HK-2 (cell line): ENCODE data around the gene DOK1.
A peak's percentile ranks its signal among the peaks of the same experiment; 100 is the strongest.

Experiments used
- DNase-seq: peaks from one replicate; pipeline ENCODE4 v3.0.0-alpha.2; 2018; ENCODE audit not compliant: unreplicated experiment

The DOK1 gene

GRCh38 chr2:74525717-74526648 lies 28.5 kb upstream of the DOK1 start, which contains the start of gene DQX1:
TSS of gene DQX1 (minus strand) at chr2:74526231. CDS start at chr2:74525729, 502 bp downstream.
- no peak for DNase-seq

GRCh38 chr2:74526649-74527230 lies 27.8 kb upstream of the DOK1 start:
- no peak for DNase-seq

- DNase-seq, result no peak
Measured at GRCh38 chr2:74527741-74528140, 26.8 kb upstream of the DOK1 start.

- no peak for DNase-seq
Measured at GRCh38 chr2:74528600-74529356, 25.7 kb upstream of the DOK1 start.

- DNase-seq, result peak; percentile 99
Measured at GRCh38 chr2:74529357-74530238, 24.9 kb upstream of the DOK1 start, which contains the start of the genes AUP1 and HTRA2. TSS of gene AUP1 (minus strand) at chr2:74529706. CDS start at chr2:74529629, 77 bp downstream. TSS of gene HTRA2 (plus strand) at chr2:74529933. CDS start at chr2:74530007, 74 bp downstream.

- DNase-seq, result peak; percentile 36
Measured at GRCh38 chr2:74530239-74531187, 24.0 kb upstream of the DOK1 start.

- DNase-seq, result no peak
Measured at GRCh38 chr2:74531666-74532065, 22.9 kb upstream of the DOK1 start.

- no peak for DNase-seq
Measured at GRCh38 chr2:74532222-74532621, 22.3 kb upstream of the DOK1 start.

GRCh38 chr2:74533464-74533863 lies 21.1 kb upstream of the DOK1 start:
- DNase-seq, result no peak

- DNase-seq, result no peak
Measured at GRCh38 chr2:74534411-74534810, 20.1 kb upstream of the DOK1 start.

- no peak for DNase-seq
Measured at GRCh38 chr2:74535440-74535965, 19.0 kb upstream of the DOK1 start.

- DNase-seq, result no peak
Measured at GRCh38 chr2:74536166-74536950, 18.2 kb upstream of the DOK1 start.

- DNase-seq, result no peak
Measured at GRCh38 chr2:74537140-74537539, 17.4 kb upstream of the DOK1 start.

- DNase-seq, result no peak
Measured at GRCh38 chr2:74538881-74539339, 15.6 kb upstream of the DOK1 start.

GRCh38 chr2:74540291-74540690 lies 14.2 kb upstream of the DOK1 start:
- DNase-seq, result no peak

- no peak for DNase-seq
Measured at GRCh38 chr2:74542978-74543377, 11.5 kb upstream of the DOK1 start.

- DNase-seq, result no peak
Measured at GRCh38 chr2:74544634-74545033, 9.9 kb upstream of the DOK1 start.

GRCh38 chr2:74546004-74546403 lies 8.5 kb upstream of the DOK1 start:
- DNase-seq, result no peak
